GM10847 (cell line): Measurements from ENCODE around the gene MTHFR.

Experiments used
- POLR2A ChIP-seq: IDR thresholded peaks from 2 replicates; pipeline ENCODE4 v1.6.1; 2011; ENCODE audit not compliant: insufficient read length; ENCODE audit errors: extremely low read depth

The MTHFR gene

DNA sequence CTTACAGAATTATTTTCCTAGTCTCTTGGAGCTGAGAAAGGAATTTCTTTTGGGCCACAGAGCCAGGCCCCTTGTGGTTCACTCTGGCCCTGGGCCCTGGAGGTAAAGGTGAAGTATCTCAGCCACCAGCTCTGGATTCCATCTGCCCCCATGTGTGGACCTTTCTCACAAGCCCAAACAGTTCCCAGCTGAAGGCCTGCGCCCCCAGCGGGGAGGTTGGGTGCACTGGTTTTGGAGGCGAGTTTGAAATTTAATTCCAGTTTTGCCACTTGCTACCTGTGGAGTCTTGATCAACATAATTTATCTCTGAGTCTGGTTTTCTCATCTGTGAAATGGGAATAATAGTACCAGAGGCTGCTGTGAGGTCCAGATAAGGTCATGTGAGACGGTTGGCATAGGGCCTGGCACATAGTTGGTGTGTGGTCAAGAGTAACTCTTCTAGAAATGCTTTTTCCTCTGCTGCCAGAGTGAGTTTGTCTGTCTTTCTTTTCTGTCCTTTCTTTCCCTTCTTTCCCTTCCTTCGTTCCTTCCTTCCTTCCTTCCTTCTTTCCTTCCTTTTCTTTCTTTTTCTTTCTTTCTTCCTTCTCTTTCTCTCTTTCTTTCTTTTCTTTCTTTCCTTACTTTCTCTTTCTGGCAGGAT is 63.7 kb downstream of the MTHFR start:
- TF ChIP-seq POLR2A, result no peak

DNA sequence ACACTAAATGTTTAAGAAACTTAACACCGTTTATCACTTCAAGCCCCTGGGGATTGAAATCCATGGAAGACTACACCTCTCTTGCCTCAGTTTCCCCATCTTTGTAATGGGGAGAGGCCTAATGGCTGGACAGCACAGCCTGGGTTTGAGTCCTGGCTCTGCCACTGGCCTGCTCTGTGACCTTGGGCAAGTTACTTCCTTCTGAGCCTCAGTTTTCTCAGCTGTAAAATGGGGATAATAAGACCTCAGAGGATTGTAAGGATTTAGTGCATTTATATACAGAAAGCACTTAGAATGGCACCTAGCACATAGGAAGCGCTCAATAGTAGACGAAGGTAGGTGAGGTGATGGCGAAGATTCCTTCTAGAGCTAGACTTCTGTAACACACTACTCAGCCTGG is 64.3 kb downstream of the MTHFR start:
- TF ChIP-seq POLR2A, result no peak

DNA sequence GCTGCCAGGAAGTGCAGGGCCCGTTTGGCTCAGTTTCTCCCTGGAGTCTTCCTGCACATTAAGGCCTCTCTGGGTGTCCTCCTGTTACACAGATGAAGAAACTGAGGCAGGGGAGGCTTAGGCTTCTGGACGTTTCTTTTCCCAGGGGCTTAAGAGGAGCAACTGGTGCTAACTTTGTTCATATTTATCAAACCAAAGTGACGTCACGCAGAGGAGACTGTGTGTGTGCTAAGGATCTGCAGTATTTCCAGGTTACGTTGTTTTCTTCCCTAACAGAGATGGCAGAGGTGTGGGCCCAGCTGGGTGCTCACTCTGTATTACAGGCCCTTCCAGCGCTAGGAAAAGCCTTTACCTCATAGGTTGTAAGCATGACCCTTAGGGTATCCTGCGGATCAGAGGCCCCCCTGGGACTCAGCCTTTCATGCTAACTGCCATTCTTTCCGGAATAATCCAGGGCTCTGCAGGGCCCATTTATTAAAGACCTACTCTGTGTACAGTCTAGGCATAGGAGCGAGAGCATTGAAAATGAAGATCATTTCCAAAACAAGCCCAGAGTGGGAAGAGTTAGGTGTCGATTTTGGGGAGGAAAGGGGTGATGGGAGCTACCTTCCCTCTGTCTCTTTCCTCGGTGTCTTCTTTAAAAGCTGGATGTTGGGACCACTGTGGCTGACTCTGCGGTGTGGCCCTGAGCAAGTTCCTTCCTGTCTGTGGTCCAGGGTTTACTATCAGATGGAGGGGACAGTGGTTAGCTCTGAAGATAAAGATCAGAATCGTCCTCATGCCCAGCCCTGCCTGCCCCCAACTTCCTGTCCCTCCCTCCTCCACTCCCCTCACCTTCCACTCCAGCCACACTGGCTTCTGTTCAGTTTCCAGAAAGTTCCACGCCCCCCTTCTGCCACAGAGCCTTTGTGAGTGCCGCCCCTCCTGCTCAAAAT is 65.2 kb downstream of the MTHFR start:
- no peak for TF ChIP-seq POLR2A

DNA sequence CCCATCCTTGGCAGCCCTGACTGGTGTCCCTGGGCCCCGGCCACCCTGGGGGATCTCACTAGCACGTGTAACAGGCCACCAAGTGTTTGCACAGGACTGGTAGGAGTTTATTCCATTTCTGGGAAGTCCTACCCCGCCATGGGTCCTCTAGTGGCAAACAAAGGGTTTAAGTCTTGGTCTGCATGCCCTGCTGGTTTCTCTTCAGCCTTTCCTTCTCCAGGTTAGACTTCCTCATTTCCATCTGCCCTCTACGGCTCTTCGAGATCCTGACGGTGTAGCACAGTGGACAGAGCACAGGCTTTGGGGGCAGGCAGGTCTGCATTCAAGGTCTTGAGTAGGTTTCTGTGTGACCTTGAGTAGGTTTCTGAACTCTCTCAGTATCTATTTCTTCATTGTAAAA is 67.0 kb downstream of the MTHFR start:
- TF ChIP-seq POLR2A, result no peak

DNA sequence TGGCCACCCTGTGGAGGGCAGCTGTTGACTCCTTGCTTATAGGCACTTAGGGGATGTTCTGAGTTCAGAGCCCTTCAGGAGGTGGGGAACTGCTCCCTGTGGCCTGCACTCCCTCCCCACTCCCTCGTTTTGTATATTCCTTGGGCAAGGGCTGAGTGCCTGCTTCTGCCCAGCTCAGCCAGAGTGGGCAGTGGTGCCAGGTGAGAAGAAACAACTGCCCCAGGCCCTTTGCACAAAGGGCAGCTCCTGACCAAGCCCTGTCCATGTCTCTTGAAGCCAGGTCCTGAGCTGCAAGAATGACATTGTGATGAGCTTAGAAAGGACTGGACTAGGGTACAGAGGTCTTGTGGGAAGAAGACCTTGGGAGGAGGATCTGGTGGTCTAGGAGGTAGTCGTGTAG is 67.7 kb downstream of the MTHFR start:
- TF ChIP-seq POLR2A, result no peak

DNA sequence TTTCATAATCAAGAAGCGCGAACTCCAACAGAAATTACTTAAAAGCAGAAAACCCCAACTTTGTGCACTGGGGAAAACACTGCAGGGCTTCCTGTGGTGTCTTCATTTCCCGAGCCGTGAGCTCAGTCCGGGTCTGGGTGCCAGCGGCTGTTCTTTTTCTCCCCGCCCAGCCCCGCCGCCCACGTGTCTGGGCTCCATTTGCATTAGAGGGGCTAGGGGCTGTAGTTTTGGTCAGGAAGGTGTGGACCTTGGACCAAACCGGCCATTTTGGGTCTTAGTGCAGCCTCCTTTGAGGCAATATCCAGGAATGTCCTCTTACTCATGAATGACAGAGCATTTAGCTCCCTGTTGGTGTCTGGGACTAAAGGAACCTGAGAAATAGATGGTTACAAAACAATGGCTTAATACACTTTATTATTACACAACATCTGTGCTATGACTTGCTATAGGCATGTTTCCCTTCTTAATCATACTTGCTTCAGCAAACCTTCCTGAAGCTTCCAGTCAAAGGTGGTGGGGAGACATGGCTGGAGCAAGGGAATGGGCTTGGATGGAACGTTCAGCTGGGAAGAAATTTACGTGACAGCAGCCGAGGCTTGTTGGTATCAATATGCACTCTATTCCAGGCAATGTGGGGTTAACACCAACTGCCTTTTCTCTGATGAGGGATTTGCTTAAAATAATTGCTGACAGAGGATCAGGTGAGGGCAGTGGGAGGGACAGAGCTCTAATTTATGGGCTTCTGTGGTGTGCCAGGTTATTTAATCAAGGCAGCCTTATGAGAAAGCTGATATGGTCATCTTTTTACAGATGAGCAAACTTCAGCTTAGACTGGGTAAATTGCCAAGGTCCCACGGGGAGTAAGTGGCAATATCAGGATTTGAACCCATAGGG is 68.8 kb downstream of the MTHFR start:
- no peak for TF ChIP-seq POLR2A

DNA sequence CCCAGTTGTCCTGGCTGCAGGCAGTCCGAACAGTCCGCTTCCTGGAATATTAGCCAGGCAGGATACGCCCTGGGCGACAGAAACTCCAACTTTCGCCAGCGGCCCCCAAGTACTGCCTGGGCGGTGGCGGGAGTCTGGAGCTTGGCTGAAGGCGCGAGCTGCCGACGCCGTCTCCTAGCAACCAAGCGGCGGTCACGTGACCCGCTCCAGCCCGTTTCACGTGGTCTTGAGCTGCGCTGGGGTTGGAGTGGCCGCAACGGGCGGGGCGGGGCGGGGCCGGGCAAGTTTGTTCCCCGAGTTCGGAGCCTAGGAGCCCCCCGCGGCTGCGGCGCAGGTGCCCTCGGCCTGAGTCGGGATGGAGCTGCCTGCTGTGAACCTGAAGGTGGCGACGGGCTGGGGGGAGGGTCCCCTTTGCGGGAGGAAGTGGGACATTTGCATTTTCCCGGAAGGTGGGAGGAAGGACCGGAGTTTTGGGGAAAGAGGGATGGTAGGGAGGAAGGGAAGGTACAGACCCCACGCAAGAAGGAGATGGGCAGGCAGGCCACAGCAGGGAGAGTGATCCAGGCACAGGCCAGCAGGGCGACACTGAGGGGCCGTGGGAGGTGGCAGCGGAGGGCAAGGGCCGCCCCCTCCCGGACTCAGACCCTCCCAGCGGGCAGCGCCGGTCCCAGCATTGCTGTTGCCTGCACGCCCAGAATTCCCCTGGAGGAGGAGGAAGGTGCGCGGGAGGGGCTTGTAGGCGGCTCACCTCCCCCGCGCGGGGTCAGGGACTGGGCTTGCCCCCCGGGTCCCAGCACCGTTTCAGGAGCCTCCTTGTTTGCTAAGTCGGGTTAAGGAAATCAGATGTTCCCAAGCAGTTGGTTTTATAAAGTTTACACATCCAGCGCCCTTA is 69.7 kb downstream of the MTHFR start, which contains the start of gene AGTRAP:
AGTRAP (plus strand) TSS at position 283 of the 892 bp plus-strand sequence; CDS start at position 356, 73 bp downstream.
- no peak for TF ChIP-seq POLR2A
